Measurements from ENCODE around the gene TEAD4. TPM values are rescaled to one million over a fixed set of nuclear protein-coding genes. Genes with fewer than 3 reads are reported as not detected.
A peak's percentile ranks its signal among the peaks of the same experiment; 100 is the strongest.

TEAD4 gene
- total and polyA plus RNA-seq, 2 donors (not counting 1 experiment from before 2014, with no cell fraction given): 6.3 to 14.3 TPM

GRCh38 chr12:3040026-3040656, 80.9 kb downstream of the TEAD4 start:
- Histone ChIP-seq H3K27me3 (ENCODE audit: control insufficient read depth, insufficient read depth, low read length) (no peaks in the 10 kb centered on the region), H3K27ac (ENCODE audit: insufficient read depth, low read length) (no peak overlapping the region), H3K36me3 (ENCODE audit: control insufficient read depth, insufficient read depth, low read length) (peaks cover 5% of the 10 kb centered on the region)

GRCh38 chr12:3040663-3041544, 81.7 kb downstream of the TEAD4 start:
- Histone ChIP-seq H2AFZ (ENCODE audit: low read length) (no peak overlapping the region), H3K36me3 (ENCODE audit: control insufficient read depth, insufficient read depth, low read length) (peaks cover 5% of the 10 kb centered on the region), H3K4me1 (ENCODE audit: control insufficient read depth, extremely low read depth, insufficient read depth, low read length) (no peaks in the 10 kb centered on the region), H3K27ac (ENCODE audit: insufficient read depth, low read length) (no peak overlapping the region), H3K4me3 (replicated peaks in 1 of 4; ENCODE audit: control extremely low read depth in 1 of 4, insufficient read depth in 1 of 4, low read depth in 3 of 4, low read length in 4 of 4) (no peak overlapping the region), H3K9me3 (ENCODE audit: control insufficient read depth, insufficient read depth, low read depth, low read length) (no peaks in the 10 kb centered on the region), H3K9ac (ENCODE audit: insufficient read depth, low read length) (no peak overlapping the region), H4K20me1 (ENCODE audit: control insufficient read depth, extremely low read depth, insufficient read depth, low read length) (no peaks in the 10 kb centered on the region), H3K79me2 (ENCODE audit: control insufficient read depth, insufficient read depth, low read length) (no peaks in the 10 kb centered on the region), H3K27me3 (ENCODE audit: control insufficient read depth, insufficient read depth, low read length) (no peaks in the 10 kb centered on the region), H3K4me2 (ENCODE audit: extremely low read depth, insufficient read depth, low read length) (no peak overlapping the region)
- DNase-seq (ENCODE audit: low read depth in 2 of 2): no peak
- no peak for TF ChIP-seq EZH2 (IDR thresholded peaks at IDR 0.05; ENCODE audit: low read length, missing control alignments)
- no peak for TF ChIP-seq CTCF (conservative IDR thresholded peaks at IDR 0.05 in 1 of 2, IDR thresholded peaks at IDR 0.05 in 1 of 2; ENCODE audit: low read depth in 1 of 2, low read length in 2 of 2)

More at GRCh38 chr12:3040026-3040656, 80.9 kb downstream of the TEAD4 start:
- no peaks in the 10 kb centered on the region for H3K79me2 ChIP-seq (ENCODE audit: control insufficient read depth, insufficient read depth, low read length)
- DNase-seq (ENCODE audit: low read depth in 2 of 2): no peak
- no peak overlapping the region for H3K4me3 ChIP-seq (replicated peaks in 1 of 4; ENCODE audit: control extremely low read depth in 1 of 4, insufficient read depth in 1 of 4, low read depth in 3 of 4, low read length in 4 of 4)
- H3K4me1 ChIP-seq (ENCODE audit: control insufficient read depth, extremely low read depth, insufficient read depth, low read length): no peaks in the 10 kb centered on the region
- H3K9ac ChIP-seq (ENCODE audit: insufficient read depth, low read length): no peak overlapping the region
- no peak overlapping the region for H2AFZ ChIP-seq (ENCODE audit: low read length)
- H3K4me2 ChIP-seq (ENCODE audit: extremely low read depth, insufficient read depth, low read length): no peak overlapping the region
- H3K9me3 ChIP-seq (ENCODE audit: control insufficient read depth, insufficient read depth, low read depth, low read length): no peaks in the 10 kb centered on the region
- TF ChIP-seq EZH2 (IDR thresholded peaks at IDR 0.05; ENCODE audit: low read length, missing control alignments) (no peak), CTCF (conservative IDR thresholded peaks at IDR 0.05 in 1 of 2, IDR thresholded peaks at IDR 0.05 in 1 of 2; ENCODE audit: low read depth in 1 of 2, low read length in 2 of 2) (no peak)
- no peaks in the 10 kb centered on the region for H4K20me1 ChIP-seq (ENCODE audit: control insufficient read depth, extremely low read depth, insufficient read depth, low read length)

- Histone ChIP-seq H2AFZ (ENCODE audit: low read length) (no peak overlapping the region), H3K27ac (ENCODE audit: insufficient read depth, low read length) (no peak overlapping the region), H3K4me3 (replicated peaks in 1 of 4; ENCODE audit: control extremely low read depth in 1 of 4, insufficient read depth in 1 of 4, low read depth in 3 of 4, low read length in 4 of 4) (no peak overlapping the region), H4K20me1 (ENCODE audit: control insufficient read depth, extremely low read depth, insufficient read depth, low read length) (no peaks in the 10 kb centered on the region), H3K36me3 (ENCODE audit: control insufficient read depth, insufficient read depth, low read length) (peaks cover 5% of the 10 kb centered on the region), H3K9me3 (ENCODE audit: control insufficient read depth, insufficient read depth, low read depth, low read length) (no peaks in the 10 kb centered on the region), H3K4me2 (ENCODE audit: extremely low read depth, insufficient read depth, low read length) (no peak overlapping the region), H3K27me3 (ENCODE audit: control insufficient read depth, insufficient read depth, low read length) (no peaks in the 10 kb centered on the region), H3K4me1 (ENCODE audit: control insufficient read depth, extremely low read depth, insufficient read depth, low read length) (no peaks in the 10 kb centered on the region), H3K79me2 (ENCODE audit: control insufficient read depth, insufficient read depth, low read length) (no peaks in the 10 kb centered on the region), H3K9ac (ENCODE audit: insufficient read depth, low read length) (no peak overlapping the region)
- TF ChIP-seq EZH2 (IDR thresholded peaks at IDR 0.05; ENCODE audit: low read length, missing control alignments) (no peak), CTCF (conservative IDR thresholded peaks at IDR 0.05 in 1 of 2, IDR thresholded peaks at IDR 0.05 in 1 of 2; ENCODE audit: low read depth in 1 of 2, low read length in 2 of 2) (peak; percentile 68 to 89)
- peak; percentile 59 to 77 for DNase-seq (ENCODE audit: low read depth in 2 of 2)
Measured at GRCh38 chr12:3041558-3042164, 82.5 kb downstream of the TEAD4 start.
